ENCODE data around the gene WDR27. TPM values are rescaled to one million over a fixed set of nuclear protein-coding genes. Genes with fewer than 3 reads are reported as not detected.

Gene WDR27
- total RNA-seq, 1 donor from 2014 or later: 8.6 TPM

DNA sequence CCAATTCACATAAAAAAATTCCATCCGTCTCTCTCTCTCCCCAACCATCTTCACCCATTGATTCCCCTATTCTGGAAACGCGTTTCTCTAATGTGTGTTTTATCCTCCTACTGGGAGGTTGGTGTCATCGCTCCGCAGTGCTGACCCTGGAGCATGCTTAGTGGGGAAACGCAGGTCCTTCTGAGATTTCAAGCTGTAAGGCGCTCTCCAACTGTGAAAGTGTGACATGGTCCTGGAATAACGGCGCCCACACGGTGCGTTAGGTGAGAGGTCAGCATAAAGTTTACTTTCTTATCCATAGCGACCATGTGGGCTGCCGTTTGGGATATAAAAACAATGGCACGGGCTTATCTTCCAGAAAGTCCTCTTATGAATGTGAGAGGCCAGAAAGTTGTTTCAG is 123.9 kb downstream of the WDR27 start:
- intact Hi-C loops (cut with micrococcal nuclease): no loop called here
- DNase-seq (no peak), ATAC-seq (no peak)

DNA sequence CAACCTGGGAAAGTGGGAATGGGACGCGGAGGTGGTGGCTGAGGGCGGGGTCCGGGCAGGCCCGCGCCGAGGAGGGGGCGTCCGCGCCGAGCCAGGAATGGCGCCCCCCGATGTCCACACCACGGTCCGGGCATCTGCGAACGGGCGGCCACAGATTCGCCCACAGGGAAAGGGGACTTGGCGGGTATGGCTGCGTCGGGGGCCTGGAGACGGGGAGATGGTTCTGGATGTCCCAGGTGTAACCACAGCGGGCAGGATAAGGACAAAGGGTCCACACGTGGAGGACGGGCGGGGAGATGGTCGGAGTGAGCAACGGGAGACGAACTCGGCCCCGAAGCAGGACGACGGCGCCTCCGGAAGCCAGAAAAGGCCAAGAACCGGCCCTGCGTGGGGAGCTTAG is 124.6 kb downstream of the WDR27 start:
- ATAC-seq (no peak), DNase-seq (no peak)
- intact Hi-C loops (cut with micrococcal nuclease): no loop called here

DNA sequence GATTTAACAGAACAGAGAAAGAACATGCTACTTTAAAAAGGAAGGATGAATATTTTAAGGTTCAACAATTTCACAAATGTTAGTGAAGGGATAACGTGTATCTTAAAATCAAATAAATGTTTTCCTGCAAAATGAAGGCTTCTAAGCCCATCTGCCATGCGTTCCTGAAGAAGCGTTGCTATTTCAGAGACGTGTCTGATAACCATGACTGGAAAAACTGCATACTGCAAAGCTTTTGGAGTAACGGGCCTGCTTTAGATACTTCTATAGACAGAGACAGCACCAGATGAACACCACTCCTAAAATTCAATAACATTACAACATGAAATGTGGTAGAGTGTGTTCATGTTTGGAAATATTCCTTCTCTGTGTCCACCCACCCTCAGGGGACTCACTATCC is 126.0 kb downstream of the WDR27 start:
- DNase-seq: no peak
- no peak for ATAC-seq
- intact Hi-C loops (cut with micrococcal nuclease): no loop called here

DNA sequence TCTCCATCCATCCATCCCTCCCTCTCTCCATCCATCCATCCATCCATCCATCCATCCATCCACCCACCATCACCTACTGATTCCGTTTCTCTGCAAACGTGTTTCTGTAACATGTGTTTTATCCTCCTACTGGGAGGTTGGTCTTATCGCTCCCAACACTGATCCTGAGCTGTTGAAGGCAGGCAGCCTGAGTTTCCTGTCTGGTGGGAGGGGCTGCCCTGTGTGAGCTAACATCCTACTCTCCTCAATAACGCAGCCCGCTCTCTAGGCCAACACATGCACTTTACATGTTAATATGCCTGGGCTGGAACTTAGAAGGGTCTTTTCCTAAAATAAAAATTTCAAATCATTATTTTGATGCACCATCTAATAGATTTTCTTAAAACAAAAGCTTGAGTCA is 126.5 kb downstream of the WDR27 start:
- no peak for ATAC-seq
- intact Hi-C loops (cut with micrococcal nuclease): no loop called here
- DNase-seq: no peak

DNA sequence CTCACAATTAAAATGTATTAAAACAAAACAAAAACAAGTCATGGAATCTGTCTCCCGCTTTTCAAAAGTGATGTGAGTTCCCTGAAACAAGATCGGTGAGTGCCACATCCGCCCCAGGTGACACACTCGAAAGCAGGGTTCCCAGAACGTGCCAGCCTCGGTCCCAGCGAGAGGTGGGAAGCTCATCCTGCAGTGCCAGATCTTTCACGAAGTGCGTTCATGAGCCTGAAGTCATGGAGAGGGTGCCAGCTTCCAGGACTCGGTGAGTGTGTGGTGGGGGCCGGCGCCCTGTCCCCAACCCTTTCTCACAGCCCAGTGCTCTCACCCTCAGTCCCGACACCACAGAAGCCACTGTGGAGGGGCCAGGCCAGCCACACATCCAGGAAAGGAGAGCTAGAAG is 127.4 kb downstream of the WDR27 start:
- intact Hi-C loops (cut with micrococcal nuclease): no loop called here
- DNase-seq (no peak), ATAC-seq (no peak)

DNA sequence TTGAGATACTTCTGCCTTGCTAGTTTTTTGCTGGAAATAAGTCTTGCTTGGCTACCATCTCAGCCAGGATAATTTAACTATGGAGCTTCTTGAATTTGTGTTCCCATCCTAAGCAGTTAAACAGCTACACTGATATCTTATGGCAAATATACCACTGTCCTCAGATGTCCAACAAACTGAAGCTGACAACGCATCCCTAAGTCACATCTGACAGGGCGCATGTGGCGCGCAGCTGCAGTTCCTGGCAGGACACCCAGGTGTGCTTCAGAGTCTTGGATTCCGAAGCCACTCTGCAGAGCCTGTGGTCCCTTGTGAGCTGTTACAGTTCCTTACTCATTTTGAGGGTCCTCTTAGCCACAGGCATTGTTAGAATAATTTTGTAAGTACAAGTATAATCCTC is 127.9 kb downstream of the WDR27 start:
- intact Hi-C loops (cut with micrococcal nuclease): no loop called here

DNA sequence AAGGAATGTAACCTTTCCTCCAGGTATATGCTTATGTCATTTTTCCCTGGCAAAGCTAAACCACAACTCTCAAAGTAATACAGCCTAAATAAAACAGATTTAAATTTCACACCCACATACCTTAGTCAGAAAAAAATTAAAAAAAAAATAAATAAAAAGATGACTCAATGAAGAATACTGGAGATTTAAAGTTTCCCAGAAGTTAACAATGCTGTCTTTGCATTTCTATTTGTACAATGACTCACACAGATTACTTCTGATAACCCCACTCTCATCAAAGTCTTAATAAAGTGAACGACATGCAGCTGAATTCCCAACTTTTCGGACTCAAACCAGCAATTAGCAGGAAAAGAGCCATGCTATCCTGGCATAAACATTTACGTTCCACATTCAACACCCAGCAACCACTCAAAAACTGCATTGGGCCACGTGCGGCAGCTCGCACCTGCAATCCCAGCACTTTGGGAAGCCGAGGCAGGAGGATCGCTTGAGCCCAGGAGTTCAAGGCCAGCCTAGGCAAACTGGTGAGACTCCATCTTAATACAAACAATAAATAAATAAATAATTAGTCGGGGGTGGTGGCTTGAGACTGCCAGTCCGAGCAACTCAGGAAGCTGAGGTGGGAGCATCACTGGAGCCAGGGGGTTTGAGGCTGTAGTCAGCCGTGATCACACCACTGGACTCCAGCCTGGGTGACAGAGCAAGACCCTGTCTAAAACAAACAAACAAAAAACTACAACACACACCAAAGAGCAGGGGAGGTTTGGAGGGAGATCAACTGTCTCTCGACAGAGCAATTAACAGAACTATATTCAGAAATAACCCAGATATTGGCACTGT is 130.5 kb downstream of the WDR27 start:
- intact Hi-C loops (cut with micrococcal nuclease): no loop called here
- ATAC-seq: no peak
- no peak for DNase-seq

More for the DNA sequence above, 127.9 kb downstream of the WDR27 start:
- no peak for ATAC-seq
- no peak for DNase-seq

DNA sequence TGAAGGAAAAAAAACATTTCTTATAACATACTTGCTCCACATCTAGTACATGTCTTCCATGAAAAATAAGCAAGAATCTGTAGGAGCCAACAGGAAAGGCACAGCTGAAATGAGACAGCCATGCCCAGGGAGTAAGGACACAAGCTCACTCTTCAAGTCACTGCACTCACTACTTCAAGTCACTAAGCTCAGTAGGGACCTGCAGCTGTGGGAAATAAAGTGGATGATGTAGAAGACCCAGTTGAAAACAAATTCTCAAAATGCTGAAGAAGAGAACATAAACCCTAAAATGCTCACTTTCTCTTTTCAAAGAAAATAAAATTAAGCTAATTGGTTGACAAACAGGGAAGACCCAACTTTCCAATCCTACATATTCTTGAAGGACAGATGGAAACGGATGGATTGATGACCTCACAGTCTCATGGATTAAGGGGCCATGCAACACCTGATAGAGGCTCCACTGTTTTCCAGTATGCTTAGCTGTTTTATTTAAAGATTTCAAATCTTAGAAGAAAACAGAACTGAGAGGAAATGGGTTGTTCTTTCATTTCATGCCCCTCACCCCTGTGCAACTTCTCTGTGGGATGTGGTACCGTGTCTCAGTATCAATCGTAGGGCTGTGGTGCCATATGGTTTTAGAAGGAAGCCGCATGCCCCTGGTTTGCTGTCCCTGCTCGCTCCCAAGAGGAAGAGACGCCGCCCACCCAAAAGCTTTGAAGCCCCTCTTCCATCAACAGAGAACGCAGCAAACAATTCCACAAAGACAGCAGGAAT is 133.3 kb downstream of the WDR27 start:
- DNase-seq (no peak), ATAC-seq (no peak)
- intact Hi-C loops (cut with micrococcal nuclease): no loop called here

DNA sequence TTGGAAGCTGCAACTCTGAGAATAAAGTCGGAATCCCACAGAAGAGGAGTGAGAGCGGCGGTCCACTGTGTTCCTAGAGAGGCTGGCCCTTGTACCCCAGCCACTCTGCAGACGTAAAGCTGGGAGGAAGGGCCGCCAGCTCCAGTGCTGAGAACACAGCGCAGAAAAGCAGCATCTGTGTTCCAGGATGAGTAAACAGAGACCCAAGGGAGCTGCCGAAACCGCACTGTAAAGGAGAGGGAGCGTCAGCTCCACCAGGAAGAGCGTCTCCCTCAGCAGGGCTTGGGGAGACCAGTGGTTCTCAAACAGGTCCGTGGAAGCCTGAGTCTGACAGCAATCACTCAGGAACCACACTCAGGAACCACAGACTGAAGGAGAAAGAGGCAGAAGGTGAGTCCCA is 134.0 kb downstream of the WDR27 start:
- no peak for ATAC-seq
- intact Hi-C loops (cut with micrococcal nuclease): no loop called here
- DNase-seq: no peak

DNA sequence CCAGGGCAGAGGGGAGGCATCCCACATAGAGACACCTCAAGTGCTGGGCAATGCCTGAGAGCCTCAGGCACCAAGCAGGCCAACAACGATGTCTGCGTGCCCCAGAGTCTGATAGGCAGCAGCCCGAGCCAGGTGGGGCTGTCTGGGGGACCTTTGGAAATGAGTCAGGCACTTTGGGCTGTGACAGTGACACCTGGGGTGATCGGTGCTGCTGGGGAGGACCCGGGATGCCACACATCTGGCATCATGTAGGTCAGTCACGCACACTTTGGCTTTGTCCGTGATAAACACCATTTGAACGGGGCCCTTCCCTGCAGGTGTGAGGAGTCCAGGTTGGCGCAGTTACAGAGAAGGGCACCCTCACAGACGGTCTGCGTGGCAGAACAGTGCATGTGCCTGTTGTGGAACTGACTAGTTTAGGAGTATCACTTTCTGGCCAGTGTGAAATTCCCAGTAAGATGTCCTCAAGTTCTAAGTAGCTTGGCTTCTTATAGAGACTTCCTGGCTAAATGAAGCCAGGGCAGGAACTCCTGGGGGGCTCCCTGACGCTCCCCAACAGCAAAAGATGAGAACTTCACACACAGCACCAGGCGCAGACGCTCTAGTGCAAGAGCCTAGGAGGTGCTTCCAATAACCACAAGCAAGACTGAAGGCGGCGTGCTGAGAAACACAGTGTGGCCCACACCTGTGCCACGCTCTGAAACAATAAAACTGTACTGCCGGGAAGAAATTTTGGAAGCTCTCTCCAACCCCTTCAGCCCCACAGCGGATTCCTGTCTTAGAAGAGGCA is 134.7 kb downstream of the WDR27 start:
- ATAC-seq: no peak
- no peak for DNase-seq
- intact Hi-C loops (cut with micrococcal nuclease): no loop called here

DNA sequence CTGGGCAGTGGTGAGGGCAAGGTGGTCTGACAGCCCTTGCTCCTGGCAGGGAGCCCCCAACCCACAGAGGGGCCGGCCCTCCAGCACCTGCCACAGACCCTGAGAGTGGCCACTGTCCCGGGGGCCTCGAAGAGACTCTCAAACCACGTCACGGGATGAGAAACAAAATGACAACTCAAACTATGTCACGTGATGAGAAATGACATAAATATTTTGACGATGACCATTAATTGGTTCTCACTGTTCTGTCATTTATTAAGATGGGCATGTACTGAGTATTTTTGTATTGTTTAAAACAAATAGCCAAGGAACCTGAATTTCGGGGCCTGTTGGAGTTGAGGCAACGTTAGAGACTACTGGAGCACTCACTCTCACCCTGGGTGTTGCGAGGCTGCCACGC is 135.5 kb downstream of the WDR27 start:
- ATAC-seq (no peak), DNase-seq (no peak)
- intact Hi-C loops (cut with micrococcal nuclease): no loop called here

DNA sequence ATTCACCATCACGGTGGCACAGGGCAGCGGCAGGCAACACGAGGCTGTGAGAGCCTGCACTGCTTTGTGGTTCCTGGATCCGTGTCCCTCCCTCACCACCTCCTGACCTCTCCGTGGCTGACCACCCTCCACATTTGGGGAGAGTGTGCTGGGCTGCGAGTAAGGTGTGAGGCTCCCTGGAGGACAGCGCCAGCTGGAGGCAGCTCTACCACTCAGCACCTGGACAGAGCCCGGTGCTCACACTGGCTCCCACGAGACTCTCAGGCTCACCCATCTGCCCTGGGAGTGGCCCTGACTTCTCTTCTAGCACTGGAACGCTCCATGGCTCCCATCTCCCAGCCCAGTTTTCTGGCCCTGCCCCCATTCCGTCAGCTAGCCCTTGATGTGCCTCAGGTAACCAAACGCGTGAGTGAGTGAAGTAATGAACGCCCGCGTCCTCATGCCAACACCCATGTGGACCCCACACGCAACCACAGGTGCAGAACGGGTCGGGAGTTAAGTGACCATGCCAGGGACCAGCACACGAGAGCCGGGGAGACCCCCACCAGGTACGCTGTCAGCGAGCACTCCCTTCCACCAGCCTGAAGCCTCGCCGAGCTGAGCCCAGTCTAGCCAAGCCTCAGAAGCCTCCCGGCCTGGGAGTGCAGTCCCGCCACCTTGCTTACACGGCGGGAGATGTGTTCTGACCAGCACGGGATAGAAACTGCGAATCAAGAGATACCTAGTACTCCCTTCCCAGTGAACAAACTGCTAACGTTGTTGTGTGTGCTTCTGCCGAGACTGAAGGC is 137.2 kb downstream of the WDR27 start:
- ATAC-seq: no peak
- DNase-seq: no peak
- intact Hi-C loops (cut with micrococcal nuclease): no loop called here

DNA sequence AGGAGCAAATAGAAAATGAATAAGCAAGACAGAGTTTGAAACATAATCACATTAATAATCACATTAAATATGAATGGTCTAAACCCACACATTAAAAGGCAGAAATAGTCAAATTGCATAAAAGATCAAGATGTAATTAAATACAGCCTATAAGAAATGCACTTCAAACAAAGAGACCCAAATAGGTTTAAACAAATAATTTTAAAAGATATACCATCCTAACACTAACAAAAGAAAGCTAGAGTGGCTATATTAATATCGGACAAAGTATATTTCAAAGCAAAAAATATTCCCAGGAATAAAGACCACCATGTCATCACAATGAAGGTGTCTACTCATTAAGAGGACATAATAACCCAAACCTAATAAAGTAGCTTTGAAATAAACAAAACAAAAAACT is 140.2 kb downstream of the WDR27 start:
- ATAC-seq (no peak), DNase-seq (no peak)
- intact Hi-C loops (cut with micrococcal nuclease): no loop called here

DNA sequence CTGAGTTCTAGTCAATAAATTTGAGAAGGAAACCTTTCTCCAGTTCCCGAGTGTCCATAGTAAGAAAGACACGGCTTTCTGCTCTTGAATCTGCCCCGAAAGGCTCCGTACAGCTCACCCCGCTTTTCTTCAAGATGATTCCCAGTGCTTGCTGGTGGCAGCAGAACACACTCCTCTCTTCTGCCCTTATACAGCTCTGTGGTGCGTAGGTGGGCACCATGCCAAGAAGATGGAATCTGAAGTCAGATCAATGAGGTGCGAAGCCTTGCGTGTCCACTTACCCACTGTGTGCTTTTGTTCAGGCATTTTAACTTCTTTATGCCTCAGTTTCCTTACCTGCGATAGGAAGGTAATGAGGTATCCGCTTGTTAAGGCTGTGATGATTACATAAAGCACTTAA is 142.2 kb downstream of the WDR27 start:
- ATAC-seq (no peak), DNase-seq (no peak)
- intact Hi-C loops (cut with micrococcal nuclease): no loop called here

DNA sequence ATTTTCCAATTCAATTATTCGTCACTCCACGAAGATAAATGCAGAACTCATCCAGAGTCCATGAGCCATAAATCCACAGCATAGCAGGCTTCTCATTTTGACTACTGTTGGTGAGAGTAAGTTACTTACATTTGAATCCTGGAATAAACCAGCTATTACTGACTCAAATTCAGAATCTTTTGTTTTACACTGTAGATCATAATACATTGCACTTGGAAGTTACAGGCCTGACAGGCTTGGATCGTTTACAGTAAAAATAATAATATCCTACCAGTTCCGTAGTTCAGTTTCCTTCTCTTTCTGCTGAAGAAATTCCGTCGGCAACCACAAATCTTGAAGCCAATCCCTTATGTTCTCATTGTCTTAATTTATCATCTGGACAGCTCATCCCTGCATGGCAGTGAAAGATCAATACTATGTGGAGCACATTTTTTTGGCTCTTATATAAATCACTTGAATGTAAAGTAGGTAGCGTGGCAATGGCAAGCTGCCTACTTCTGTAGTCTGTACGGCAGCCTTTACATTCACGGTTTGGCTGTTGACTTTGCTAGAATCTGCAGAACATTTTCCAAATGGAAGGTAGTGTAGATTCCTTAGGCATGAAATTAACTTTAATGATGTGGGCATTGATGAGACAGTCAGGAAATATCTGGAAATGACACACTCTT is 142.9 kb downstream of the WDR27 start:
- intact Hi-C loops (cut with micrococcal nuclease): no loop called here
- no peak for ATAC-seq
- no peak for DNase-seq

DNA sequence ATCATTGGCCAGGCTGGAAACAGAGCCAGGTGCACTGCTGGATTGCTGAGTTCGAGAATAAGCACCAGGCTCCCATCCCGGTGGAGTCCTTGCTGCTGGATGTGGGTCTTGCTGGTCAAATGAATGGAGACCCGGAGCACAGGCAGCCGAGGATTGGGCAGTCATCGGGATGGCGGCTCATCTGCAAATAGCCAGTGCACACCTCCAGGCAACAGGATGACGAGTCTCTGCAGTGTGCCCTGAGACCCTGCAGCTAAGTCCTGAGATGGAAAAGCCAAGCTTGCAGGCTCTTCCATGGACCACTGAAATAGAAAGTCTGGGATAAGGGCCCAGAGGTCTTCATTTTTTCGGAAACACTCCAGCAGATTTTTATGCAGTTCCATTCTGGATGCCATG is 143.5 kb downstream of the WDR27 start:
- DNase-seq: no peak
- intact Hi-C loops (cut with micrococcal nuclease): no loop called here

DNA sequence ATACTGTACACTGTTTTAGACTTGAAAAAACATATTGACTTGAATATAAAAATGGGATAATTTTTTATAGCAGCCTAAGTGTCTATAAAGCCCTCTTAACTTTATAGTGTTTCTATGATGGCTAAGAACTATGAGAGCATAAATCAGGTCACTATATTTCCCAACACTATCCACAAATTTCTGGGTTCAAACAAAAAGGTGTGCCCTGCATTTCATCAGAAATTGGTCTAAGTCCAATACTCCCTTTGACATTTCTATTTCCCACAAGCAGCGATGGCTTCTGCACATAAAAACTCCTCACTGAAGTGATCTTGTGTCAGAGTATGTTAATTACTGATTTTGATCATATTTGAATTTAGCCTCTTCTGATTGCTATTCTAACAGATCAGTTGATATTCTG is 143.9 kb downstream of the WDR27 start:
- intact Hi-C loops (cut with micrococcal nuclease): no loop called here
- DNase-seq: no peak
- no peak for ATAC-seq

More for the DNA sequence above, 143.5 kb downstream of the WDR27 start:
- ATAC-seq: no peak

DNA sequence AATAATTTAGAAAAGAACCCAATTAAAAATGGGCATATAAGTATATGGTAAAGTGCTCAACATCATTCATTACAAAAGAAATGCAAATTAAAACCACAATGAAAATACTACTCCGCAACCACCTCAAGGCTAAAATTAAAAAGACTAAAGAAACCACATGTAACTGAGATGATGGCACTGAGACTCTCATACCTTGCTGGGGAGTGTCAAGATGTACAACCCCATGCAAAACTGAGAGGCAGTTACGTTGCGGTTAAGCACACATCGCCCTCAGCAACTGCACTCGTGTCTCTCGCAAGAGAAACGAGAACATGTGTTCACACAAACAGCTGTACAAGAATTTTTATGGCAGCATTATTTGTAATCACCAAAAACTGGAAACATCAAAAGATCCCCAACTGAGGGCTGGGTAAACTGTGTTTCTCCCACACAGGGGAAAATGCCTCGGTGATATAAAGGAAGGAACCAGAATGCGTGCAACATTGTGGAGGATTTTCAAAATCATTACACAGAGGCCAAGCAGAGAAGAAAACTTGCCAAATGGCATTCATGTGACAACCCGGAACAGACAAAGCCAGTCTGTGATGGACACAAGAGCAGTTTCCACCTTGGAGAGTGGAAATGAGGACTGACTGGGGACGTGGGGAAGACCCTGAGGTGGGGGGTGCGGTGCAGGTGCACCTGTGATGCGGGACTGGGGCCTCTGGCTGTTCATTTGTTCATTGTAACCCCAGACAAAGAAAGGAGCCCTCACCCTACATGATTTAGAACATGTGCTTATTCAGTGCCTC is 144.9 kb downstream of the WDR27 start:
- intact Hi-C loops (cut with micrococcal nuclease): no loop called here
- ATAC-seq (no peak), DNase-seq (no peak)

Data from left ventricle myocardium superior (tissue), 1 donor.